Activated CD4-positive, alpha-beta T cell treated with anti-CD3 and anti-CD28 coated beads for 48 hours (primary cell): ENCODE data around the gene ATG3.
A peak's percentile ranks its signal among the peaks of the same experiment; 100 is the strongest.
"Not testable (repeated sequence)": the region's sequence is repeated elsewhere in the genome, so short reads cannot be mapped to it uniquely, and the experiment has no call there.

Experiments
- DNase-seq: peaks from one replicate; pipeline ENCODE4 v3.0.0-alpha.2; 2020

Gene ATG3

GRCh38 chr3:112561734-112562529 lies at the start of gene ATG3, which contains the start of gene SLC35A5:
TSS of gene ATG3 (minus strand) at chr3:112561962. CDS start at chr3:112561528, 434 bp downstream.
TSS of gene SLC35A5 (plus strand) at chr3:112562045. CDS start at chr3:112563404, 1,359 bp downstream.
- DNase-seq = peak; percentile 99

GRCh38 chr3:112610121-112610520 lies 48.4 kb upstream of the ATG3 start:
- DNase-seq = no peak

- DNase-seq = no peak
Observed at GRCh38 chr3:112607863-112608262, 46.1 kb upstream of the ATG3 start.

- DNase-seq = no peak
Observed at GRCh38 chr3:112606098-112606497, 44.3 kb upstream of the ATG3 start.

DNA sequence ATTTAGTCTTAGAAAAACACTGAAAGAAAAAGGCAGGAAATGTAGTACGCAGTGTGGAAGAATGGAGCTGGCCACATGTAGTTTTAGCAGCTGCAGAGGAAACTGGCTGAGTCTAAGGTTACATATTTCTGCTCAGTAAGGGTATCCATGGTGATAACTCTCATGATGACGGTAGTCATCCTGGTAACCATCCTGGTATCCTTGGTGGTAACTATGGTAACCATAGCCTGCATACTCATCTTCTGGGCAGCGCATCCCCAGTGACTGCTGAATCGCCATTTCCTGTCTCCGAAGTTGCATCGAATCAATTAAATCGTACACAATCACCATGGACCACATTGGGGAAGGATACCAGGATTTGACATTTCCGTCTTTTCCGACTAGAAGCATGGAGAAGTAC lies 43.5 kb upstream of the ATG3 start:
- peak; percentile 3 for DNase-seq

DNA sequence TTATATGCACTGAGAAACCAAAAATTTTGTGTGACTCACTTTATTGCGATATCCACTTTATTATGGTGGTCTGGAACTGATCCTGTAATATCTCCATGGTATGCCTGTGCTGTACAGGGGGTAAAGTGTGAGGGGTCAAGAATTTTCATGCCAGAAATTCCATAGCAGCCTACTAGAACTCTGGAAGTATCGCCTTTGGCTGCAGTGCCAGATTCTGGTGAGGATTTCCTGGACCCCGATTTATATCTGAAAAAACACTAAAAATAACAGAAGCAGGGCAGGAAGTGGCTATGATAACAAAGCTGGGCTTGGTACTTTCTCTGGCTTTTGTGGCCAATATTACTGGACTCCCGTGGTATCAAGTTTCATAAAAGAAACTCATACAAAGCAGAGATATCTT lies 42.8 kb upstream of the ATG3 start:
- no peak for DNase-seq

- no peak for DNase-seq
Observed at GRCh38 chr3:112602217-112602838, 40.6 kb upstream of the ATG3 start.

DNA sequence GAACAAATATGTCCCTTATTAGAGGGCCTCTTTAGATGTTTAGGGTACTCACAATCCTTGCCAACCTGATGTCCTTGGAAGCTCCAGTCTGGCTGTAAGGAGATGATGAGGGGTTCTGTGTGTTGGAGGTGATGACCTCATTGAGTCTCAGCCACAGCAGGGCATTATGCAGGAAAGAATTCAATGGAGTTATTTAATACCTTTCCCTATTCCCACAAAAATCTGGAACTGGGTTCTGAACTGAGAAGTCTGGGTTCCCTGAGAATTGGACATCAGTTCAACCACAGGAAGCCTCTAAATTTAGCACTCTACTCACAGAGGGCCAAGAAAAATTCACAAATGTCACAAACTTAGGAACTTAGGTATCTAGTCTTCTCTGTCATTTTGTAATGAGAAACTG lies 37.0 kb upstream of the ATG3 start:
- no peak for DNase-seq

DNA sequence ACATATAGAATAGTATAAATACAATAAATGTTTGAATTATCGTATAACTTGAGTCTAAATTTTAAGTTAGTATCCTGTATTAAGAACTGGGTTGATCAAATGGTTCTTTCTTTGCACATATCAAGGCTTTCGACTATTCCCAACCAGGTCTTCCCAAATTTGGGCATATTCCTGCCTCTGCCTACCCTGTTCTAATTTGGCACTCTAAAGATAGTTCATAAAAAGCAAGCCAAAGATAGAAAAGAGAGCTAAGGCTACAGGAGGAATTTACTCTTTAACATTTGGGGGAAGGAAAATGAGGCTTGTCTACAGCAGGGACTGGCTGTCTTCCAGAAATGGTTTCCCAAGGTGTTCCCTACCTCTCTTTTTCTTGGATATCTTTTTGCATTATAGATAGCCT lies 36.2 kb upstream of the ATG3 start:
- no peak for DNase-seq

- no peak for DNase-seq
Observed at GRCh38 chr3:112594856-112595255, 33.1 kb upstream of the ATG3 start.

GRCh38 chr3:112593258-112593657 lies 31.5 kb upstream of the ATG3 start:
- no peak for DNase-seq

- no peak for DNase-seq
Observed at GRCh38 chr3:112587336-112587735, 25.6 kb upstream of the ATG3 start.

GRCh38 chr3:112585782-112586181 lies 24.0 kb upstream of the ATG3 start:
- DNase-seq = no peak

GRCh38 chr3:112583105-112583504 lies 21.3 kb upstream of the ATG3 start:
- DNase-seq = no peak

DNA sequence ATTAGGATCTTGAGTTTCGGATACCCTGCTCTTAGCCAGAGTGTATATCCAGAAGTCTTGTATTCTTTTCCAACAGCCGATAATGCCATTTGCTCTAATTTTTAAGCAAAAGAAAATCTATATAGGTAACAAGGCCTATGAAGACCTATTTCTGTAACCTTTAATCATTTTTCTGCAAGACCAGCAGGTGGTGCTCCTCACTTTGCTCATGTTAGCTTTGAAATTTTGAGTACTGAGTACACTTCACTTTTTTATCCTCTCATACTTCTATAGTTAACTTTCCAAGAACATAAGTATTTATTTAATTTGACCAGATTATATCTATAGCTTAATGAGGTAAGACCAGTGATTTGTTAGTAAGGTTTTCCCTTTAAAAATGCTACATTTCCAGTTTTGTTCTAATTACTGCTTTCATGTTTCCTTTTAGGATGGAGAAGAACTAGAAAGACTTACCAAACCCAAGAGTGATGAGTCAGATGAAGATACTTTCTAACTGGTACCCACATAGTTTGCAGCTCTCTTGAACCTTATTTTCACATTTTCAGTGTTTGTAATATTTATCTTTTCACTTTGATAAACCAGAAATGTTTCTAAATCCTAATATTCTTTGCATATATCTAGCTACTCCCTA lies 20.6 kb upstream of the ATG3 start:
- peak; percentile 40 for DNase-seq

DNA sequence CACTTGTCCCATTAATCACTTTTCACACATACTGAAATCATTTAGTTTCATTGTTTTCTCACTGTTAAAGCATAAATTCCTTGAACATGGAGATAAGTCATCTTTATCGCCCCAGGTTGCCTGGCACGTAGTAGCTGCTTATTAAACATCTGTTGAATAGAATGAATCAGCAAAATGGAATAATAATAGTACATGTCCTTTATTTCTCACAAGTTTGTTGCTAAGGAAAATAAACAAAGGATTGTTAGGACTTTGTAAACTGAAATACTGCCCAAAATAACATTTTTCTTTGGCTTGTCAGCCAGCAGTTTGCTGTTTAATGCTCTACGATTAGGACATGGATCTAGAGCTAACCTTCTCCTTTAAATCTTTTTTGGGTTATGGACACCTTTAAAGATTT lies 17.9 kb upstream of the ATG3 start:
- no peak for DNase-seq

DNA sequence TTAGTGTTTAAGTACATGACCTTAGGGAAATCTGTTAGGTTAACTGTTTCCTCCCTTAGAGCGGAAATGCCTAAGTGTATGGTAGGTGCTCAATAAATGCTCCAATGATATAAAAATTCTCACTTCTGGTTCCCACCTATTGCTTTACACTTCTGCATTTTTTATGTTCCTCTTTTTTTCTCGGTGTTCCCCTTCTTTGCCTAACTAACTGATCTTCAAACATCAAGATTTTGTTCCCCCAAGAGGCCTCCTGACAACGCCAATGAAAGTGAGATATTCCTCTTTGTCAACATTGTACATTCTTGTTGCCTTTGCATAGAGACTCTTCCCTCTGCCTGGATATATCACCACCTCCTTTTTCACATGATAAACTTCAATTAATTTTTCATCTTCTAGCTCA lies 17.5 kb upstream of the ATG3 start:
- no peak for DNase-seq

GRCh38 chr3:112572701-112573100 lies 10.9 kb upstream of the ATG3 start:
- no peak for DNase-seq

DNA sequence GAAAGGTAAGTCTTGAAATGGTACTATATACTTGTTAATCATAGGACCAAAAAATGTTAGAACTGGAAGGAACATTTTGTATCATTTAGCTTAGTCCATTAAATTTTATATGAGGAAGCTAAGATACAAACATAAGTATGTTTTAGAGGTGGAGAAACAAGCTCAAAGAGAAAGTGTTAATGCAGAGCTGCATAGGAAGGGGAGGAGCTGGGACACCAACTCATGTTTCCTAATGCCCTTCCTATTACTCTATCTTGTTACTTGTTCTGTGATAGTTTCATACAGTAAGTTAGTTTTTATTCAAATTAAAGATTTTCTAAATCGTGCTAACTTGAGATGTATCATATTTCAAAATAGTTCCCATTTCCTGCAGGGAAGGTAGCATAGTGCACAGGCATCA lies 7.5 kb upstream of the ATG3 start:
- DNase-seq = no peak

DNA sequence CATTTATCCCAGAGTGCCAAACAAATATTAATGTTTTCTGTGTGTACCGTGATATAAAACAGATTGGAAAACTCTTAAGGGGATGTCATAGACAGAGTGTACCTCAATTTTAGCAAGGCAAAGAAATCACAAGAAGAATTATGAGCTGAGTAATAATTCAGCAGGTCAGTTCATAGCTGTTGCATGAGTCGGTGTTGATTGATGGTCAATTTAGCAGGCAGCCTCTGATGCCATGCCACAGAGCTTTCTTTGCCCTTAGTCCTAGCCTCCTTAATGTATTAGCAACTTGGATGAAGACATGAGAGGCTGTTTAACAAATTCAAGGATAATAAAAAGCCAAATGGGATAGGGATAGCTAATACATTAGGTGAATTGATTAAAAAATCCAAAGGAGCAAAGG lies 6.9 kb upstream of the ATG3 start:
- DNase-seq = no peak

DNA sequence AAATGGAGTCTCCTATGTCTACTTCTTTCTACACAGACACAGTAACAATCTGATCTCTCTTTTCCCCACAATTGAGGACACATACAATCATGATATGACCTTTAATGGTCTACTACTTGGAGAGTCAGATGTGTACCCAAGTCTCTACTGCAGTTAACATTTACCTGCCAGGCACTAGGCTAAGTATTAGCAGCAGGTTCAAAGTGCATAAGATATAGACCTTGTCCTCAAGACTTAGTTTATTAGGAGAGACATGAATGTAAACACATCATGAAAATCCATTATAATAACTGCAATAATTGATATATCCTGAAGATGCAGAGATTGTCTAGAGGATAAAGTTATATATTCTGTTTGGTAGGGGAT lies 3.2 kb upstream of the ATG3 start:
- no peak for DNase-seq

- DNase-seq = not testable (repeated sequence)
Observed at GRCh38 chr3:112564247-112564939, 2.6 kb upstream of the ATG3 start.

- peak; percentile 83 for DNase-seq
Observed at GRCh38 chr3:112561484-112561733, 353 bp downstream of the ATG3 start.
